Measurements from ENCODE around the gene ARHGAP29. TPM values are rescaled to one million over a fixed set of nuclear protein-coding genes. Genes with fewer than 3 reads are reported as not detected.
"Not testable (repeated sequence)": the region's sequence is repeated elsewhere in the genome, so short reads cannot be mapped to it uniquely, and the experiment has no call there.

ARHGAP29 gene
- total RNA-seq, 4 donors from 2014 or later = 56.2 to 115 (median 77.7) TPM

GRCh38 chr1:94153133-94153532 lies 84.3 kb downstream of the ARHGAP29 start:
- no peaks in the 10 kb centered on the region for H3K27me3 ChIP-seq
- intact Hi-C loops (cut with DNase I) = no loop called here
- H3K4me3 ChIP-seq (replicated peaks in 1 of 3) = no peak overlapping the region
- no peak for DNase-seq
- H3K27ac ChIP-seq = no peak overlapping the region
- 65 to 80% methylated on average over 1 of the region's 1 CpG for WGBS, 2 donors
- H3K4me1 ChIP-seq = peaks cover 12 to 15% of the 10 kb centered on the region in 2 donors
- H3K9me3 ChIP-seq = no peaks in the 10 kb centered on the region
- no peak for TF ChIP-seq CTCF (IDR thresholded peaks at IDR 0.05)
- TF ChIP-seq POLR2A (IDR thresholded peaks at IDR 0.05) = no peak
- no peaks in the 10 kb centered on the region for H3K36me3 ChIP-seq

- DNase-seq; H3K36me3 ChIP-seq; intact Hi-C loops (cut with DNase I); H3K4me3 ChIP-seq (replicated peaks in 1 of 3); H3K27me3 ChIP-seq; H3K4me1 ChIP-seq; H3K9me3 ChIP-seq; H3K27ac ChIP-seq: not testable (repeated sequence)
These were observed 88.2 kb downstream of the ARHGAP29 start for GRCh38 chr1:94149166-94149565.

- DNase-seq = no peak
- Histone ChIP-seq H3K36me3 (no peaks in the 10 kb centered on the region), H3K4me1 (peaks cover 6 to 19% of the 10 kb centered on the region in 2 donors), H3K9me3 (no peaks in the 10 kb centered on the region), H3K27ac (no peak overlapping the region), H3K4me3 (replicated peaks in 1 of 3) (no peak overlapping the region), H3K27me3 (no peaks in the 10 kb centered on the region)
- WGBS, 2 donors = 92 to 94% methylated on average over 5 of the region's 5 CpGs
- TF ChIP-seq CTCF (IDR thresholded peaks at IDR 0.05) (no peak), POLR2A (IDR thresholded peaks at IDR 0.05) (no peak)
- intact Hi-C loops (cut with DNase I) = no loop called here
These were observed 91.1 kb downstream of the ARHGAP29 start for GRCh38 chr1:94146273-94146672.

GRCh38 chr1:94144836-94145235 lies 92.5 kb downstream of the ARHGAP29 start:
- intact Hi-C loops (cut with DNase I) = no loop called here
- Histone ChIP-seq H3K4me3 (replicated peaks in 1 of 3) (no peak overlapping the region), H3K27ac (no peak overlapping the region), H3K4me1 (peaks cover 5 to 19% of the 10 kb centered on the region in 2 donors), H3K27me3 (no peaks in the 10 kb centered on the region), H3K9me3 (no peaks in the 10 kb centered on the region), H3K36me3 (no peaks in the 10 kb centered on the region)
- DNase-seq = no peak
- no peak for TF ChIP-seq POLR2A (IDR thresholded peaks at IDR 0.05)
- TF ChIP-seq CTCF (IDR thresholded peaks at IDR 0.05) = no peak
- 59 to 86% methylated on average over 1 of the region's 1 CpG for WGBS, 2 donors

GRCh38 chr1:94143809-94144176 lies 93.6 kb downstream of the ARHGAP29 start:
- Histone ChIP-seq H3K9me3 (no peaks in the 10 kb centered on the region), H3K27ac (no peak overlapping the region), H3K4me1 (peaks cover 2 to 19% of the 10 kb centered on the region in 2 donors), H3K27me3 (no peaks in the 10 kb centered on the region), H3K36me3 (no peaks in the 10 kb centered on the region), H3K4me3 (replicated peaks in 1 of 3) (no peak overlapping the region)
- DNase-seq = no peak
- TF ChIP-seq CTCF (IDR thresholded peaks at IDR 0.05) (no peak), POLR2A (IDR thresholded peaks at IDR 0.05) (no peak)
- intact Hi-C loops (cut with DNase I) = no loop called here

Measured in thyroid gland (tissue), 4 donors.